IPS DF 6.9 (cell line): ENCODE data around the gene MRAP.
"Not testable (repeated sequence)": the region's sequence is repeated elsewhere in the genome, so short reads cannot be mapped to it uniquely, and the experiment has no call there.

Experiments used
- DNase-seq: peaks from one replicate; pipeline ENCODE4 v3.0.0-alpha.2; 2013; ENCODE audit warnings: low read depth, low spot score
- H3K27ac ChIP-seq: one replicate; pipeline ENCODE4 v1.5.1; 2013; ENCODE audit warnings: low read length, control low read depth
- H3K27me3 ChIP-seq: 2 replicates; pipeline ENCODE4 v1.6.1; 2013; ENCODE audit warnings: mild to moderate bottlenecking, low read length; ENCODE audit not compliant: control insufficient read depth, insufficient read depth
- H3K36me3 ChIP-seq: 2 replicates; pipeline ENCODE4 v1.6.1; 2013; ENCODE audit warnings: low read length; ENCODE audit not compliant: control insufficient read depth, insufficient read depth
- H3K4me1 ChIP-seq: 2 replicates; pipeline ENCODE4 v1.6.1; 2013; ENCODE audit warnings: low read length; ENCODE audit not compliant: control insufficient read depth, insufficient read depth
- H3K4me3 ChIP-seq: 2 replicates; pipeline ENCODE4 v1.5.1; 2013; ENCODE audit warnings: mild to moderate bottlenecking, low read length
- H3K9me3 ChIP-seq: 2 replicates; pipeline ENCODE4 v1.6.1; 2013; ENCODE audit warnings: low read length, inconsistent platforms; ENCODE audit not compliant: control insufficient read depth, insufficient read depth
- WGBS: extraction: QIAGEN DNeasy Blood & Tissue Kit; methylation state at CpG from one replicate; pipeline ENCODE4 v1.1.7; 2013; ENCODE audit warnings: mixed read lengths, missing lambda C conversion rate; ENCODE audit not compliant: insufficient read length, insufficient coverage; 5-methylcytosine and 5-hydroxymethylcytosine counted together

The MRAP gene

GRCh38 chr21:32298658-32299081 is at the start of gene MRAP:
TSS of gene MRAP (plus strand) at chr21:32298855. CDS start at chr21:32298972, 117 bp downstream.
- Histone ChIP-seq H3K4me1 (no peaks in the 10 kb centered on the region), H3K36me3 (no peaks in the 10 kb centered on the region), H3K27me3 (no peaks in the 10 kb centered on the region), H3K4me3 (no peak within 1 kb of the TSS), H3K9me3 (no peaks in the 10 kb centered on the region), H3K27ac (no peak within 1 kb of the TSS)
- WGBS: no CpG with 5 or more reads among the region's 14 CpGs
- DNase-seq: no peak

- no CpG with 5 or more reads among the region's 15 CpGs for WGBS
- no peak overlapping the region for H3K4me3 ChIP-seq
Observed at GRCh38 chr21:32249511-32250280, 49.0 kb upstream of the MRAP start.

GRCh38 chr21:32252136-32252535 is 46.5 kb upstream of the MRAP start:
- DNase-seq: no peak
- Histone ChIP-seq H3K4me3 (no peak overlapping the region), H3K27me3 (no peaks in the 10 kb centered on the region)

More at GRCh38 chr21:32249511-32250280, 49.0 kb upstream of the MRAP start:
- peaks cover 2% of the 10 kb centered on the region; the same call in 1 of the 2 replicates for H3K4me1 ChIP-seq
- no peak overlapping the region for H3K27ac ChIP-seq
- DNase-seq: no peak
- H3K9me3 ChIP-seq: no peaks in the 10 kb centered on the region
- H3K27me3 ChIP-seq: no peaks in the 10 kb centered on the region
- H3K36me3 ChIP-seq: no peaks in the 10 kb centered on the region

GRCh38 chr21:32253215-32253641 is 45.4 kb upstream of the MRAP start:
- no peak for DNase-seq
- H3K4me1 ChIP-seq: peaks cover 2% of the 10 kb centered on the region; the same call in 1 of the 2 replicates
- no peak overlapping the region for H3K27ac ChIP-seq
- H3K36me3 ChIP-seq: no peaks in the 10 kb centered on the region
- no CpG with 5 or more reads among the region's 7 CpGs for WGBS
- H3K4me3 ChIP-seq: no peak overlapping the region
- no peaks in the 10 kb centered on the region for H3K27me3 ChIP-seq
- no peaks in the 10 kb centered on the region for H3K9me3 ChIP-seq

More at GRCh38 chr21:32252136-32252535, 46.5 kb upstream of the MRAP start:
- no peaks in the 10 kb centered on the region for H3K9me3 ChIP-seq
- peaks cover 2% of the 10 kb centered on the region; the same call in 1 of the 2 replicates for H3K4me1 ChIP-seq
- H3K27ac ChIP-seq: no peak overlapping the region
- no peaks in the 10 kb centered on the region for H3K36me3 ChIP-seq

GRCh38 chr21:32256251-32256650 is 42.4 kb upstream of the MRAP start:
- Histone ChIP-seq H3K9me3 (no peaks in the 10 kb centered on the region), H3K27ac (no peak overlapping the region), H3K27me3 (no peaks in the 10 kb centered on the region), H3K4me1 (peaks cover 2% of the 10 kb centered on the region; the same call in 1 of the 2 replicates), H3K36me3 (no peaks in the 10 kb centered on the region), H3K4me3 (no peak overlapping the region)
- DNase-seq: no peak
- no CpG with 5 or more reads among the region's 12 CpGs for WGBS

- peaks cover 2% of the 10 kb centered on the region; the same call in 1 of the 2 replicates for H3K4me1 ChIP-seq
- H3K27ac ChIP-seq: no peak overlapping the region
- no peaks in the 10 kb centered on the region for H3K36me3 ChIP-seq
- no peak for DNase-seq
- 100% methylated on average over 1 of the region's 9 CpGs for WGBS
- no peaks in the 10 kb centered on the region for H3K9me3 ChIP-seq
- H3K27me3 ChIP-seq: no peaks in the 10 kb centered on the region
- H3K4me3 ChIP-seq: no peak overlapping the region
Observed at GRCh38 chr21:32256873-32257620, 41.6 kb upstream of the MRAP start.

- Histone ChIP-seq H3K27ac (no peak overlapping the region), H3K4me3 (no peak overlapping the region)
- no CpG with 5 or more reads among the region's 16 CpGs for WGBS
Observed at GRCh38 chr21:32257962-32258785, 40.5 kb upstream of the MRAP start.

GRCh38 chr21:32258786-32259048 is 39.9 kb upstream of the MRAP start:
- H3K9me3 ChIP-seq, H3K4me1 ChIP-seq, H3K36me3 ChIP-seq, DNase-seq, H3K27me3 ChIP-seq, H3K27ac ChIP-seq, H3K4me3 ChIP-seq: not testable (repeated sequence)
- no CpG with 5 or more reads among the region's 5 CpGs for WGBS

More at GRCh38 chr21:32257962-32258785, 40.5 kb upstream of the MRAP start:
- no peaks in the 10 kb centered on the region for H3K27me3 ChIP-seq
- no peaks in the 10 kb centered on the region for H3K4me1 ChIP-seq
- H3K36me3 ChIP-seq: no peaks in the 10 kb centered on the region
- DNase-seq: peak; percentile 54
- H3K9me3 ChIP-seq: no peaks in the 10 kb centered on the region

GRCh38 chr21:32260130-32260529 is 38.5 kb upstream of the MRAP start:
- no CpG with 5 or more reads among the region's 2 CpGs for WGBS
- no peak for DNase-seq
- Histone ChIP-seq H3K4me1 (no peaks in the 10 kb centered on the region), H3K36me3 (no peaks in the 10 kb centered on the region), H3K27ac (no peak overlapping the region), H3K4me3 (no peak overlapping the region), H3K27me3 (no peaks in the 10 kb centered on the region), H3K9me3 (no peaks in the 10 kb centered on the region)

- H3K27me3 ChIP-seq: no peaks in the 10 kb centered on the region
- WGBS: no CpG with 5 or more reads among the region's 5 CpGs
- DNase-seq: no peak
- no peaks in the 10 kb centered on the region for H3K4me1 ChIP-seq
- no peaks in the 10 kb centered on the region for H3K9me3 ChIP-seq
- H3K36me3 ChIP-seq: no peaks in the 10 kb centered on the region; the same call in 1 of the 2 replicates
- H3K27ac ChIP-seq: no peak overlapping the region
- H3K4me3 ChIP-seq: no peak overlapping the region
Observed at GRCh38 chr21:32261929-32262328, 36.7 kb upstream of the MRAP start.
